KMS-11 (cell line): ENCODE results near the gene POR.

Experiments
- H2AFZ ChIP-seq: fragments of 200-600 bp; sonication (generic); 2 replicates; pipeline ENCODE4 v1.6.1; 2016; ENCODE audit warnings: antibody characterized with exemption, mixed run types, low read depth
- H3K27ac ChIP-seq: fragments of 200-600 bp; sonication (generic); 2 replicates; pipeline ENCODE4 v1.6.1; 2016; ENCODE audit warnings: mild to moderate bottlenecking, mixed run types
- H3K27me3 ChIP-seq: fragments of 200-600 bp; sonication (generic); 2 replicates; pipeline ENCODE4 v1.6.1; 2017; ENCODE audit warnings: mild to moderate bottlenecking, low read depth, mixed run types, moderate library complexity; ENCODE audit not compliant: insufficient read depth
- H3K36me3 ChIP-seq: fragments of 200-600 bp; sonication (generic); 2 replicates; pipeline ENCODE4 v1.6.1; 2017; ENCODE audit warnings: mild to moderate bottlenecking, mixed run types; ENCODE audit not compliant: insufficient read depth
- H3K4me1 ChIP-seq: fragments of 200-600 bp; sonication (generic); 2 replicates; pipeline ENCODE4 v1.6.1; 2016; ENCODE audit warnings: mild to moderate bottlenecking, low read depth, mixed run types; ENCODE audit not compliant: poor library complexity, severe bottlenecking
- H3K4me2 ChIP-seq: fragments of 200-600 bp; sonication (generic); 2 replicates; pipeline ENCODE4 v1.7.0; 2016; ENCODE audit warnings: mild to moderate bottlenecking, mixed run types
- H3K4me3 ChIP-seq: fragments of 200-600 bp; sonication (generic); IDR thresholded peaks from 2 replicates; pipeline ENCODE4 v1.6.1; 2017; ENCODE audit warnings: low read depth, low read length, mixed read lengths; ENCODE audit not compliant: insufficient read depth
- H3K79me2 ChIP-seq: fragments of 200-600 bp; sonication (generic); 2 replicates; pipeline ENCODE4 v1.6.1; 2016; ENCODE audit warnings: low read depth, mixed run types; ENCODE audit not compliant: insufficient read depth
- H3K9ac ChIP-seq: fragments of 200-600 bp; sonication (generic); 2 replicates; pipeline ENCODE4 v1.6.1; 2016; ENCODE audit warnings: mild to moderate bottlenecking, mixed run types
- H4K20me1 ChIP-seq: fragments of 200-600 bp; sonication (generic); 2 replicates; pipeline ENCODE4 v1.6.1; 2016; ENCODE audit warnings: mild to moderate bottlenecking, mixed run types; ENCODE audit not compliant: insufficient read depth
- CTCF ChIP-seq: fragments of 200-600 bp; sonication (generic); conservative IDR thresholded peaks from 2 replicates; pipeline ENCODE4 v1.6.1; 2017; ENCODE audit warnings: low read depth, mild to moderate bottlenecking, antibody characterized with exemption, low read length, moderate library complexity, mixed read lengths

POR gene

DNA sequence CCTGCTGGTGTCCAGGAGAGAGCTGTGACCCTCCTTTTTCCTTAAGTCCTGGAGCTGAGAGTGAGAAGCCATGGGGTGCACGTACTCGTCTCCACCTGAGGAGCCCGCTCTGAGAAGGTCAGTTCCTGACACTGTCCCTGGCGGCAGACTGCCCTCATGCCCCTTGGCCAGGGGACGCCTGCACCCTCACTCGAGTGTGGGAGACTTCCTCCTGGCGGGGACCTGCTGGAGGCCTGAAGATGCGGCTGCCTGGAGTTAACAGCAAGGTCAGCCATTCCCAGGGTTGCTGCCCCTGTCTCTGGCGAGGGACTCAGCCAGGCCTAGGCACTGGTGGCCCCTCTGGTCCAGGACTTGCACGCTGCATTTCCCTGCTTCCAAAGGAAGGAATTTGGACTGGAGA lies 53.1 kb downstream of the POR start:
- H3K4me1 ChIP-seq, result peaks cover 28% of the 10 kb centered on the region
- H3K9ac ChIP-seq, result no peak overlapping the region
- no peaks in the 10 kb centered on the region for H4K20me1 ChIP-seq
- no peak for TF ChIP-seq CTCF
- no peaks in the 10 kb centered on the region; the same call in 1 of the 2 replicates for H3K79me2 ChIP-seq
- no peaks in the 10 kb centered on the region for H3K36me3 ChIP-seq
- no peak overlapping the region for H3K4me3 ChIP-seq
- no peak overlapping the region for H3K4me2 ChIP-seq
- H3K27ac ChIP-seq, result no peak overlapping the region
- H3K27me3 ChIP-seq, result no peaks in the 10 kb centered on the region
- no peak overlapping the region for H2AFZ ChIP-seq

DNA sequence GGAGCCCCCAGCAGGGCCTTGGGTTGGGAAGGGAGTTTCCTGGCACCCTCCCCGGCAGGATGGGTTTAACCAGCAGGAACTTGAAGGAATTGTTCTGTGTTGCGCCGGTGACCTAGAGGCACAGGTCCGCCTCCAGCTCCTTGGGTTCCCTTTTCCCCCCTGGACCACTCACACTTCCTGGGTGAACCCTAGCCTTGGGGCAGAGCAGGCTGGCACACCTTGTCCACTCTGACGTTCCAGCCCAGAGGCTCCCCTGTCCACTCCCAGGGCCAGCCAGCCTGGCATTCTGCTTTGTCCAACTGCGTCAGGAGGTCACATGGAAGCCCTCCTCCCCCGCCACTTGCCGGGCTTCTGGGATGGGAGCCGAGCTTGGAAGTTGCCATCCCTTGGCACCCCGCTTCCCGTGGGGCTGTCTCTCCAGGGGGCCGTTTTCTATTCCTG lies 53.6 kb downstream of the POR start:
- Histone ChIP-seq H2AFZ (no peak overlapping the region), H3K4me2 (no peak overlapping the region), H3K4me1 (peaks cover 28% of the 10 kb centered on the region), H3K9ac (no peak overlapping the region), H3K27ac (no peak overlapping the region), H3K79me2 (no peaks in the 10 kb centered on the region), H3K4me3 (no peak overlapping the region), H3K27me3 (no peaks in the 10 kb centered on the region), H4K20me1 (no peaks in the 10 kb centered on the region), H3K36me3 (no peaks in the 10 kb centered on the region)
- no peak for TF ChIP-seq CTCF

DNA sequence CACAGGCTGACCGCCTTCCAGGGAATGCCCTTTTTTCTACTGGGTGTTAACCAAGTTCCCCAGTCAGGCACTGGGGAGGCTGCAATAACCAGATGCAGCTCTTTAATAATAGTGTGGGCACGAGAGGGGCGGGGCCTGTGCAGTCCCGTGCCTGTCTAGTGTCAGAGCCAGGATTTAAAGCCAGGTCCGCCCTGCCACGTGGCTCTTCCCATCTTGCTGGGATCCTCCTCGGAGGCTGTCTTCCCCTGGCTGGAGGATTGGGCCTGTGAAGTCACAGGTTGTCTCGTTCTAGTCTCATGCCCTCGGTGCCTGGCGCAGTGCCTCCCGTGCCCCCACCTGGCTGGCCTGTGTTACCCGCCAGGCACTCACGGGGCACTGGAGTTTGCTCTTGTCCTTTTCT lies 54.2 kb downstream of the POR start:
- TF ChIP-seq CTCF, result no peak
- Histone ChIP-seq H3K4me1 (peaks cover 28% of the 10 kb centered on the region), H3K27me3 (no peaks in the 10 kb centered on the region), H3K79me2 (no peaks in the 10 kb centered on the region), H3K27ac (no peak overlapping the region), H2AFZ (no peak overlapping the region), H3K36me3 (no peaks in the 10 kb centered on the region), H3K9ac (no peak overlapping the region), H4K20me1 (no peaks in the 10 kb centered on the region), H3K4me3 (no peak overlapping the region), H3K4me2 (no peak overlapping the region)

GRCh38 chr7:75969704-75970498 lies 54.9 kb downstream of the POR start:
- Histone ChIP-seq H3K4me2 (no peak overlapping the region), H3K9ac (no peak overlapping the region), H3K36me3 (no peaks in the 10 kb centered on the region), H2AFZ (no peak overlapping the region), H3K4me1 (peaks cover 23% of the 10 kb centered on the region), H3K4me3 (no peak overlapping the region), H3K27ac (no peak overlapping the region), H4K20me1 (no peaks in the 10 kb centered on the region), H3K79me2 (no peaks in the 10 kb centered on the region), H3K27me3 (no peaks in the 10 kb centered on the region)
- TF ChIP-seq CTCF, result no peak
